GM19025 (cell line): ENCODE results near the gene ZNF554.
"Not testable (repeated sequence)": the region's sequence is repeated elsewhere in the genome, so short reads cannot be mapped to it uniquely, and the experiment has no call there.

Experiments
- ATAC-seq: cut with Tn5 transposase; IDR thresholded peaks from one replicate; pipeline ENCODE4 v1.9.1; 2021; ENCODE audit warnings: mild to moderate bottlenecking, low read depth, moderate library complexity; ENCODE audit not compliant: unreplicated experiment

ZNF554 gene

DNA sequence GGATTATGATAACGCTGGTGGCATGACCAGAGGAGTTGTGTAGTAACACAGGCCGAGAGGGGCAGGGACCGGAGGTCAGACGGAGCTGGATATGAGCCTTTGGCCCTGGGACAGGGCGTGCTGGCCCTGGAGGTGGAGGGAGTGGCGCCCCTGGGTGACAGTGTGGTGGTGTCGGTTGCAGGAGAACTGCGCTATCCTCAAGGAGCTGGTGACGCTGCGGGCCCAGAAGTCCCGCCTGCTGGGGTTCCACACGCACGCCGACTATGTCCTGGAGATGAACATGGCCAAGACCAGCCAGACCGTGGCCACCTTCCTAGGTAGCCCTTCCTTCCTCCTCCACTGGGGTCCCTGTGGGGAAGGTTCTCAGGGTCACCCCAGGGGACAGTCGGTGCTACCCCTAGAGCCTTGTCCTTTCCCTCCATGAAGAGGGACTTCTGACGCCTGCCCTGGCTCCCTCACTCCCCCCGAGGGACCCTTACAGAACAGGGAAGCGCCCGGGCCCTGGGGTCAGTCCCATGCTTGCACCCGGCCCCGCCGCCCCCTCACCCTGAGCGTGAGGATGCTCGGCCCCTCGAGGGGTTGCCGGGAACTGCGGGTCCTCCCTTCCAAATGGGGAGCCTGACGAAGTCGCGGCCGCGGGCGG is 12.8 kb upstream of the ZNF554 start:
- no peak for ATAC-seq

DNA sequence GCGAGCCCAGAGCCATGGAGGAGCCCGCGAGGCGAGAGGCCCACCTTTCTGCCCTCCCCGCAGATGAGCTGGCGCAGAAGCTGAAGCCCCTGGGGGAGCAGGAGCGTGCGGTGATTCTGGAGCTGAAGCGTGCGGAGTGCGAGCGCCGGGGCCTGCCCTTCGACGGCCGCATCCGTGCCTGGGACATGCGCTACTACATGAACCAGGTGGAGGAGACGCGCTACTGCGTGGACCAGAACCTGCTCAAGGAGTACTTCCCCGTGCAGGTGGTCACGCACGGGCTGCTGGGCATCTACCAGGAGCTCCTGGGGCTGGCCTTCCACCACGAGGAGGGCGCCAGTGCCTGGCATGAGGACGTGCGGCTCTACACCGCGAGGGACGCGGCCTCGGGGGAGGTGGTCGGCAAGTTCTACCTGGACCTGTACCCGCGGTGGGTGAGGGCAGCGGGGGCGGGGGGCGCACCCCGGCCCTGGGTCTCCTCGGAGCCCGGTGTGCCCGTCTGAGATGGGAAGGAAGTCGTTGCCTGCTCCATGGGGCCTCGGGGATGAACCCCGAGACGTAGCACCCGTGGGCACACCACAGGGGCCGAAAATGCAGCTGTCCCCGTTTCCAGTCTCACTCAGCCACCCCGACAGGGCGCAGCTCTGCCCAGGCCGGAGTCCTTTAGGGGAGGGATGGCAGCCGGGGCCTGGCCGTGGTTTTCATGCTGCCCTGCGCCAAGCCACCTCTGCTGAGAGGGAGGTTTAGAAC is 12.1 kb upstream of the ZNF554 start:
- ATAC-seq = no peak

DNA sequence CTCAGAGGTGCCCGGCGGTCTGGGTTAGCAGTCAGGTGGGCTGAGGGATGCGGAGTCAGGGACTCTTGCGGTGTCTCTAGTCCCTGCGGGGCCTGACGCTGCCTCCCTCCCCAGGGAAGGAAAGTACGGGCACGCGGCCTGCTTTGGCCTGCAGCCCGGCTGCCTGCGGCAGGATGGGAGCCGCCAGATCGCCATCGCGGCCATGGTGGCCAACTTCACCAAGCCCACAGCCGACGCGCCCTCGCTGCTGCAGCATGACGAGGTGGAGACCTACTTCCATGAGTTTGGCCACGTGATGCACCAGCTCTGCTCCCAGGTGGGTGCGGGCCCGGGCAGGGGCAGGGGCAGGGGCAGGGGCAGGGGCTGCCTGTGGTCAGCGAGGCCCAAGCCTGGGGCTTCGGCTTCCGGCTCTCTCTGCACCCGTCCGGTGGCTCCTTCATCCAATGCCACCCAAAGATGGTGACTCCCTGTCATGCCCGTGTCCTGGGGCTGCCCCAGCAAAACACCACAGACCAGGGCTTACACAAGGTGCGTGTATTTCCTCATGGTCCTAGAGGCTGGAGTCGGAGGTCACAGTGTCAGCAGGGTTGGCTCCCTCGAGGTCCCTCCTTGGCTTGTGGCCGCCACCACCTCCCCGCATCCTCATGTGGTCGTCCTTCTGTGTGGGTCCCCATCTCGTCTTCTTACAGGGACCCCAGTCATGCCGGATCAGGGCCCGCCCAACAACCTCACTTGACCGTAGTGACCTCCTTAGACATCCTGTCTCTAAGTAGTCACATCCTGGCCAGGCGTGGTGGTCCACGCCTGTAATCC is 11.3 kb upstream of the ZNF554 start:
- no peak for ATAC-seq

DNA sequence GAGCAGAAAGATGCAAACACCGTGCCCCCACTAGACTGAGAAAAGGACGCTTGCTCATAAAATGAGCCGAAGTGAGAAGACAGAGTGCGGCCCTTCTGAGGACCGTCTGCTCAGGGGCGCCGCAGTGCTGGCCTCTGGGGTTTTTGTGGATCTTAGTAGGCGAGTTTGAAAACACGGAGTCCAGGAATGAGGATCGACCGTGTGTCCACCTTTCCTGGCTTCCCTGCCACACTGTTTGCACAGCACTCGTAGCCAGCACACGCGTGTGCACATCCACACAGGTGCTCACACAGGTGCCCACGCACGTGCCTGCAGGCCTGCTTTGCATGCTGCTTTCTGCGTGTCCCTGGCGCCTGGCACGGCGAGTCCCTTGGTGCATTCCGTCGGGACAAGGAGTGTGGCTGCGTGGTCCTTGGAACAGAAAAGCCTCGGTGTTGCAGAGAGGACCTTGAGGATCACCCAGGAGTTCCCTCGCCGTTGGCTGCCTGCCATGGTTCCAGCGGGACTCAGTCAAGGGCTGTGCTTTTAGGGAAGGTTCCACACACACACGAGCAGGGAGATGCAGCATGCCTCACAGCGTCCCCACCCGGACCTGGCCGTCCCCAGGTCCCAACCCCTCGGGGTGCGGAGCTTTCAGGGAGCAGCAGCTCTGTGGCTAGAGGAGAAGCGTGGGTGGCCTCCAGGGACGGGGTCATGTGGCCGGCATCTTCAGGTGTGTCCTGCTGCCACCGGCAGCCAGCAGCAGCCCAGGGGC is 10.1 kb upstream of the ZNF554 start:
- ATAC-seq = no peak

DNA sequence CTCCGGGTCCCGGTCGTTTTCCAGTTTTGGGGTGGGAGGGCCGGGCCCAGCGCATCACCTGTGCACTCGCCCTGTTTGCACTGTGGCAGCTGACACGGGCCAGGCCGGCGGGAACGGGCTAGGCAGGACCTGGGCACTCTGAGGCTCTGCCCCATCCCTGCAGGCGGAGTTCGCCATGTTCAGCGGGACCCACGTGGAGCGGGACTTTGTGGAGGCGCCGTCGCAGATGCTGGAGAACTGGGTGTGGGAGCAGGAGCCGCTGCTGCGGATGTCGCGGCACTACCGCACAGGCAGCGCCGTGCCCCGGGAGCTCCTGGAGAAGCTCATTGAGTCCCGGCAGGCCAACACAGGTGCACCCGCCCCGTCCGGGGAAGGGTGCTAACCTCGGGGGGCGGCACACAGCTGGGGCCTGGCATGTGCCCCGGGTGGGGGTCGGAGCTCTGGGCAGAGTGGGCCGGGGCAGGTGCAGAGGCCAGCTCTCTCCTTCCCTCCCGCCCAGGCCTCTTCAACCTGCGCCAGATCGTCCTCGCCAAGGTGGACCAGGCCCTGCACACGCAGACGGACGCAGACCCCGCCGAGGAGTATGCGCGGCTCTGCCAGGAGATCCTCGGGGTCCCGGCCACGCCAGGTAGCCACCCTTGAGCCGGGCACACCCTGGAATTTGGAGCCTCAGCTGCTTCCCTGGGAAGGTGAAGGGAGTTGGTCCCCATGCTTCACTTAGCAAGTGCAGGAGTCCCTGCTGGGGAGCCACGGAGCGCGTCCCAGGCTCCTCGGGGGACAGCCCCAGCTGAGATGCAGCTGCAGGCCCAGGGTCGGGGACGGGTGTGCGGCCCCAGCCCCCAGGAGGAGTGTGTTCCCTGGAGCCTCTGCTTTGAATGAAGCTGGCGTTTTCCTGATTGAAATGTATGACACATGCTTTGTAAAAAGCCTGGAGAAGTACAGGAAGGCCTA is 9.3 kb upstream of the ZNF554 start:
- no peak for ATAC-seq

DNA sequence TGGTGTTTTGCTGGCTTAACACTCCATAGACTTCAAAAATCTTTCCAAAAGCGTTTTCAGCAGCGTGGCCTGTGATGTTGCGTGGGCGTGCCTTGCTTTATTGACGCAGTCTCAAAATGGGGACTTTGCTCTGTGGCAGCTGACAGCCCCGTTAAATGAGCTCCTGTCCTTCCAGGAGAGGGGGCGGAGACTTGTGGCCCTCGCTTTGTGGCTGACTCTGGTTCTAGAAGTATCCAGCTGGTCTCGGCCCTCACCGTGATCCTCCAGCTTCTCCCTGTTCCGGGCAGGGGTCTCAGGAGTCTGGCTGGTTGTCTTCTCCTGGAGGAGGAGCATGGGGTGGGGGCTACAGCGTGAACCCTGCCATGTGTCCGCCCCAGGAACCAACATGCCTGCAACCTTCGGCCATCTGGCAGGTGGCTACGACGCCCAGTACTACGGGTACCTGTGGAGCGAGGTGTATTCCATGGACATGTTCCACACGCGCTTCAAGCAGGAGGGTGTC is 8.4 kb upstream of the ZNF554 start:
- no peak for ATAC-seq

DNA sequence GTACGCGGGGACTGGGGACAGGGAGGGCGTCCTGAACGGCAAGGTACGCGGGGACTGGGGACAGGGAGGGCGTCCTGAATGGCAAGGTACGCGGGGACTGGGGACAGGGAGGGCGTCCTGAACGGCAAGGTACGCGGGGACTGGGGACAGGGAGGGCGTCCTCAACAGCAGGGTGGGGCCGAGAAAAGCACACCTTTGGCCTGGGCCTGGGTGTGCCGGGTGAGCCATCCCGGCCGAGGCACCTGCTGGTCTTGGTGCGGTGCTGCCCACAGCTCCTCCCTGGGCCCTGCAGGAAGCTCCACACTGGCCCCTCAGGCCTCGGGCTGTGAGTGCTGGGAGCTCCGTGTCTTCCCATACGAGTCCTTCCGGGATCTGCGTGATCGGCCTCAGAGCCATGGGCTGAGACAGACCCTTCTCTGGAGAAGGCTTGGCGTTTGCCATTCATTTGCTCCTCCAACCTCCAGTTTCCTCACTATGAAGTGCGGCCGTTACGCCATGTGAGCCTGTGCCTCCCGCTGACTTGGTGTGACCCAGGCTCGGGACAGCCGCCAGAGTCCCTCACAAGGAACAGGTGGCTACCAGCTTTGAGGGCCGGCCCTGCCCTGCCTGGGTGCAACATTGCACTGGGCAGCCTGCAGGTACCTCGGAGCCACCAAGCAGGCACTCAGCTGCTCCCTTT is 7.8 kb upstream of the ZNF554 start:
- ATAC-seq = no peak

DNA sequence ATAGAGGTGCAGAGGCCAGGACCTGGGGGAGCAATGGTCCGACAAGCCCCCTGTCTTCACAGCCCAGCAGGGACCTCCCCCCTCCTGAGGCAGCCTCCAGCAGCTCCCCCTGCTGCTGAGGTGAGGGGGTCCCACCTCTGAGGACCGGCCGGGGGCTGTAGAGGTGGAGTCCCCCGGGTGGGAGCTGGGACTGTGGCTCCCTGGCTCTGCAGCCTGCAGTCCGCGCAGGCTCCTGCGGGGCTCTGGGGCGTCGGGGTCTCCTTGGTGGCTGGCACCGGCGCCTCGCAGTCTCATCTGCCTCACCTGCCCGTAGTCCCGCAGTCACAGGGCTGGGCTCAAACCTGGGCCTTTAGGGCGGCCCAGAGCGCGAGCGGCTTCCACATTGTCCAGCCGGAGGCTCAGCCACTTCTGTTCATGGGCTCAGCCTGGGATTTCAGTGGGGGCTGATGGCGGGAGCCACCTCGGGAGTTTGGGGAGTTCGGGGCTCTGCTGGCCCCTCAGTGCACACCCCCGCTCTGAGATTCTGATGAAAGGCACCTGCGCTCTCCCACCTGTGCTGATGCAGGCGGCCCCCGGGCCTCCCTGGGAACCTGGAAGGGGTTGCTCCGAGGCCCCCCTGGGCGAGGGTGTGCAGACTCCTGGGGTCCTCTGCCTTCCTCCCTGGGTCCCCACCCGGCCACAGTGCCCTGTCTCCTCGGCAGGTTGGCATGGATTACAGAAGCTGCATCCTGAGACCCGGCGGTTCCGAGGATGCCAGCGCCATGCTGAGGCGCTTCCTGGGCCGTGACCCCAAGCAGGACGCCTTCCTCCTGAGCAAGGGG is 7.0 kb upstream of the ZNF554 start:
- ATAC-seq = no peak

DNA sequence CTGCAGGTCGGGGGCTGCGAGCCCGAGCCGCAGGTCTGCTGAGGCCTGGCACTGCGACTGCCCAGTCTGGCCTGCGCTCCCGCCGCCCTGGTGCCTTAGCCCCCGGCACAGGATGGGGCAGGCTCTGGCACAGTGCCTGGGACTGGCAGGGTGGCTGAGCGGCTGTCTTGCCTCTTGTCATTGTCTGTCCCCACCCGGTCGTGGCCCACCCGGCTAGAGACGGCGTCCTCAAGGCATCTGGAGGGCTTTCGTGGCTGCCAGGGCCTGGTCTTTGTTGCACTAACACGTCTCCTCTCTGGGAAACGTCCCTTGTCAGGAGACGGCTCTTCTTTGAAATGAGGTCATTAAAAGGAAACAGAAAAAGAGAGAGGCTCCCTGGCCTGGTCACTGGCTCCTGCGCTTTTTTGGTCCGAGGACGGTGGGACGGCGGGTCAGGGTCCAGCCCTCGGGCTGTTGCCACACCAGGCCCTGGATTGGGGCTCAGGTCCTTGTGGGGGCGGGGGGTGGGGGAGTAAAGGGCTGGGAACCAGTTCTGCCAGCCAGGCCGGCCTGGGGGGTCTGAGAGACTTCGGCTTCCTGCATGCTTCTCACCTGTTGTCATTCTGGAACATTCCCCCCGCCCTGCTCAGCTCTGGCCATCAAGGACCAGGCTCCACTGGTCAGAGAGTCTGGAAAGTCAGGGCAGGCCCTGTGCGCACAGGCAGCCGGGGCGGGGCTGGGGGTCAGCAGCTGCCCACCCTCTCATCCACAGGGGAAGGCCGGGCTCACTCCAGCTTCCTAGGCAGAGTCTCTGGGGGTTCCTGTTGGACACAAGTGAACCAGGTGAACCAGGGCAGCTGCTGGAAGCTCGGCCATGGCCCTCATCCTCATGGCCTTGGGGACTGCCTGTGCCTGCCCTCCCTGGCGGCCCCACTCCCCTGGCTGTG is 6.2 kb upstream of the ZNF554 start:
- no peak for ATAC-seq

DNA sequence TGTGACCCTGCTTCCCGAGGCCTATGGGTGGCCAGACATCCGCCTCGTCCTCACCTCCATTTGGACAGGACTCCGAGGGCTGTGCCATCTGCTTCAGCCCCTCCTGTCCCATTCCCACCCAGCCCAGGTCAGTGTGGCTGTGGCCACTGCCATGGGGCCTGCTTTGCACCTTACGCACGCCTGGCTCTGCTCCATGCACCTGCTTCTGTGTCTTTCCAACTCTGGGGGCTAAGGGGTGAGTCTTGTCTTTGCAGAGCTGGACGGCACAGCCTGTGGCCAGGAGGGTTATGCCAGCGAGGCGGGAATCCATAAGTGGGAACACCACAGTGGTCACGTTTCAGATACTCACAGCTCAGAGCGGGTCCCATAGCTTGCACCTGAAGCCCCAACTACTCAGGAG is 5.2 kb upstream of the ZNF554 start:
- no peak for ATAC-seq

DNA sequence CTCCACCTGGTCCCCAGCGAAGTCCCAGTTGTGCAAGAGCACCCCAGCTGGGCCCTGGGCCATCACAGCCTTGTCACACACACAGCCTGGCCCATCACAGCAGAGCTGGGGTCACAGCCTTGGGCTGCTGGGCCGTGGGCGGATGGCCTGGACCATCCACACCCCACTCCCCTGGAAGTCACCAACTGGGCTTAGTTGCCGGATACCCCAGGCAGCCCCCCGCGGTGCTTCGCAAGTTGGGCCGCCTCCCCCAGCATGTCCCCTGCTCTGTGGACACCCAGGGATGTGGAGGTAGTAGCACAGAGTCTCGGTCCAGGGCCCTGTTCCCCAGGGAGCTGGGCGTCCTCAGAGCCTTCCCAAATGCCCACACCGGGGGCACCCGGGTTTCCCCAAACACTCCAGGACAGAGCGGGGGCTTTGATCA is 4.5 kb upstream of the ZNF554 start:
- no peak for ATAC-seq

DNA sequence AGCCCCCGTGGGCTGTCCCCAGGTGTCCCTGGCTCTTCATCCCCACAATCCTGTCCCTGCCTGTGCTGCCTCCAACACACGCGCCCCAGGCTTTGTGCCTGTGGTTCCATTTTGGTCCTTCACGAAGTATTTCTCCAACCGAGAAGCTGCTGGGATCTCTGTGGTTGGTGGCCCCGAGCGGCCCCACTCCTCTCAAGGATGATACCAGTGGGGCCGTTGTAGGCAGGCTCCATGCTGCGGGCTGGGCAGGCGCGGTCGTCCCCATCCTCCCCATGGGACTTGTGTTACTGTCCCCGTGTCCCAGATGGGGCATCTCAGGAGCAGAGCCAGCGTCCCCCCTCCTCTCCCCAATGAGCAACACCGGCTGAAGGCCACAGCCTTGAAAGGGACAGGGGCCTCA is 3.7 kb upstream of the ZNF554 start:
- no peak for ATAC-seq

DNA sequence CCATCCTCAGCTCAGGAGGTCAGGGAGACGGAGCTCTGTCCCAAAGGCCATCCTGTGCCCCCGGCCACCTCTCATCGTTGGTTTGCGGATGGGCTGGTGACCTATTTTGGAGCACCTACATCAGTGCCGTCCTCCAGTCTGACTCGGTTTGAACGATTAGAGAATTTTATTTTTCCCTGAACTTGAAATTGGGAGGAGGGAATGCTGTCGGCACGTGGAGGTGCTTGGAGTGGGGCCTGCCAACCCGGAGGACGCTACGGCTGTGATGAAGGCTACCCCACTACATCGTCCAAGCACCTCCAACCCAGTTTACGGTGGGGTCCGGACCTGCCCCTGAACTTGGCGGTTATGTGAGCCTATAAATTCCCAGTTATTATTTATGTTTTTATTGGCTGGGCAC is 3.0 kb upstream of the ZNF554 start:
- no peak for ATAC-seq

DNA sequence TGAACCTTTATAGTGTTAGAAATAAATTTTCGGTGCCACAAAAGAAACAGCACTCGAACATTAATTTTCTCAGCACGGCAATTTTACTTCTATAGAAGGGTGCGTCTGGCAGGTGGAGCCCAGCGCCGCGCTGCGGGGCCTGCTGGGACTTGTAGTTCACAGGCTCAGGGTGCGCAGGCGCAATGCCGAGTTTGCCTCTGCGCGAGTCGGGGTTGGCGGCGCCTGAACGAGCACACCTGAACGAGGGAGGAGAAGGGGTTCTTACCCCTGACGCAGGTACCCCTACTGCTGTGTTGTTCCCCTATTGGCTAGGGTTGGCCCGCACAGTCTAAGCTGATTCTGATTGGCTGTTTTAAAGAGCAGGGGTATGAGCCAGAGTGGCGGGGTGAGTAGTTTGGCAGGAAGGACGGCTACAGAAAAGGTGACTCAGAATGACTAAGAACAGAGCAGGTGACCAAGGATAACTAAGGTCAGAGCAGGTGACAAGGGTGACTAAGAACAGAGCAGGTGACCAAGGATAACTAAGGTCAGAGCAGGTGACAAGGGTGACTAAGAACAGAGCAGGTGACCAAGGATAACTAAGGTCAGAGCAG is 2.3 kb upstream of the ZNF554 start:
- ATAC-seq = not testable (repeated sequence)

DNA sequence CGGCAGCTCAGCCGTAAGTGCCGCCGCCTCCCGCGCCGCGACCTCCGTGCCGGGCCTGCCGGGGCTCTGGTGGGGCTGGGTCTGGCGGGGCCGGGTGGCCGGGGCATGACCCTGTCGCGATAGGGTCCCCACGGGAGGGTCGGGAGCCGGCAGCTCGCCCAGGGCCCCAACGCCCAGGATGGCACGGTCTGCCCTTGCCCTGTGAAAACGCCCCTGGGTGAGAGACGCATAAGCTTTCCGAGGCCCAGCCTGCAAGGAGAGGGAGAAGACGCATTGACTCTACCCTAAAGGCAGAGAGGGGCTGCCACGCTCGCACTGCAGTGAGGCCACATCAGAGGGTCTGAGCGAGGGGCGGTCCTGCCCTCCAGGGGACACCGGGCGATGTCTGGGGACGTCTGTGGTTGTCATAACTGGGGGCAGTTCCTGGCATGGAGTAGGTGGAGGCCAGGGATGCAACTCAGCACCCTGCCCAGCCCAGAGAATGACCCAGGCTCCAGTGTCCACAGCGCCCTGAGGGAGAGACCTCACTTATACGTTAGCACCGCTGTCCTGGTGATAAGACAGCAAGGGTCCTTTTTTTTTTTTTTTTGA is 539 bp downstream of the ZNF554 start:
- ATAC-seq = no peak

DNA sequence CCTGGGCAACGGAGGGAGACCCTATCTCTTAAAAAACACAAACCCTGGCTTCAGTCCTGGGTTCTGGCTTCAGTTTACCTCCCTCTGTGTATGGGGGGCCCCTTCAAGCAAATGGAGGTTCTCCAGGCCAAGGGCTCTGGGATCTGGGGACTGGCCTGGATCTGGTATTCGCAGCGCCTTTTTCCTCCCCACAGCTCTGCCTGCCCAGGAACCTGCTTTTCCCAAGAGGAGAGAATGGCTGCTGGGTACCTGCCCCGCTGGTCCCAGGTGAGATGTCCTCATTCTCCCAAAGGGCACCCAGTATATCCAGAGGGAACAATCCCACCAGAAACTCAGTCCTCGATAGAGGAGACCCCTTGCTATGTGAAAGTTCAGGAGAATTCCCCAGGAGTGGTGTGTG is 3.2 kb downstream of the ZNF554 start:
- ATAC-seq = no peak
